HCT116 (cell line): ENCODE data around the gene TMEM119.

Experiments used
- EZH2 ChIP-seq: fragments of 200-600 bp; sonication (generic); IDR thresholded peaks from 2 replicates; pipeline ENCODE4 v1.6.1; 2017; ENCODE audit warnings: antibody characterized with exemption, mixed run types
- POLR2A ChIP-seq: IDR thresholded peaks from 2 replicates; pipeline ENCODE4 v1.7.0; 2011; ENCODE audit warnings: borderline replicate concordance; ENCODE audit not compliant: insufficient read depth, insufficient read length; ENCODE audit errors: extremely low read depth
- POLR2AphosphoS5 ChIP-seq: IDR thresholded peaks from 2 replicates; pipeline ENCODE4 v1.6.1; 2011; ENCODE audit warnings: mild to moderate bottlenecking, low read depth, low read length, moderate library complexity
- SIN3A ChIP-seq: IDR thresholded peaks from 2 replicates; pipeline ENCODE4 v1.6.1; 2012; ENCODE audit warnings: low read depth
- SP1 ChIP-seq: IDR thresholded peaks from 2 replicates; pipeline ENCODE4 v1.6.1; 2012; ENCODE audit warnings: low read depth
- YY1 ChIP-seq: IDR thresholded peaks from 2 replicates; pipeline ENCODE4 v1.6.1; 2011; ENCODE audit warnings: low read length, low read depth, moderate library complexity, mild to moderate bottlenecking; ENCODE audit not compliant: insufficient replicate concordance; ENCODE audit errors: extremely low read depth
- TF ChIP-seq, protein P1 (sequence below): IDR thresholded peaks from 2 replicates; pipeline ENCODE4 v1.6.1; 2011; ENCODE audit warnings: mild to moderate bottlenecking, low read length, moderate library complexity; ENCODE audit not compliant: insufficient replicate concordance; ENCODE audit errors: extremely low read depth
- TF ChIP-seq, protein P2 (sequence below), 3 experiments: fragments of 200-600 bp in 1 of 3; sonication (generic) in 1 of 3; IDR thresholded peaks in 2 of 3; conservative IDR thresholded peaks in 1 of 3; 2 replicates each; pipeline ENCODE4 v1.5.1; 2012 to 2017; ENCODE audit warnings: low read depth in 2 of 3, low read length in 2 of 3, antibody characterized with exemption in 1 of 3, borderline replicate concordance in 1 of 3, control low read depth in 1 of 3, mild to moderate bottlenecking in 1 of 3, mixed read lengths in 1 of 3, mixed run types in 1 of 3, moderate library complexity in 1 of 3; ENCODE audit not compliant: insufficient read depth in 1 of 3
- TF ChIP-seq, protein P3 (sequence below): IDR thresholded peaks from 2 replicates; pipeline ENCODE4 v1.6.1; 2012

DNA sequence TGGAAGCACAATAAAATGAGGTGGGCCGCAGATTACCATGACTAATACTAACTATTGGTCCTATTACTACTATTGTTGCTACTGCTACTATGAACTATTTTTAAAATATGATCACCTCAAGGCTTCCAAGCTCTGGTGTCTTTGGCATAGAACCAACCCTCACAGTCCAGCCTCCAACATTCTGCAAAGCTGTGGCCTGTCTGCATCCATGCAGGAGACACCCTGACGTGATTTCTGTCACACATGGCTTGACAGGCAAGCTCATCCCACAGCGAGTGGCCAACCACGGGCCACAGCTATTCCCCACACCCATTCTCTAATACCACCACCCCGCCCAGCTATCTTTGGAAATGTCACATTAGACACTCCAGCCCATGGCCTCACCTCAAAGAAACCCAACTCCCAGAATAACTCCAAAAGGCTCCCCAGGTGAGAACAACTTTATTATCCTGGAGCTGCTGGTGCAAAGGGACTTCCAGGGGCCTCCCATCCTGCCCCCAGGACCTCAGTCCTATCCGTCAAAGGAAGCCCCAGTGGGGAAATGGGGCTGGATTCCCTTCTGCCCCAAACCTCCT, 21.1 kb downstream of the TMEM119 start:
- TF ChIP-seq, protein P1, sequence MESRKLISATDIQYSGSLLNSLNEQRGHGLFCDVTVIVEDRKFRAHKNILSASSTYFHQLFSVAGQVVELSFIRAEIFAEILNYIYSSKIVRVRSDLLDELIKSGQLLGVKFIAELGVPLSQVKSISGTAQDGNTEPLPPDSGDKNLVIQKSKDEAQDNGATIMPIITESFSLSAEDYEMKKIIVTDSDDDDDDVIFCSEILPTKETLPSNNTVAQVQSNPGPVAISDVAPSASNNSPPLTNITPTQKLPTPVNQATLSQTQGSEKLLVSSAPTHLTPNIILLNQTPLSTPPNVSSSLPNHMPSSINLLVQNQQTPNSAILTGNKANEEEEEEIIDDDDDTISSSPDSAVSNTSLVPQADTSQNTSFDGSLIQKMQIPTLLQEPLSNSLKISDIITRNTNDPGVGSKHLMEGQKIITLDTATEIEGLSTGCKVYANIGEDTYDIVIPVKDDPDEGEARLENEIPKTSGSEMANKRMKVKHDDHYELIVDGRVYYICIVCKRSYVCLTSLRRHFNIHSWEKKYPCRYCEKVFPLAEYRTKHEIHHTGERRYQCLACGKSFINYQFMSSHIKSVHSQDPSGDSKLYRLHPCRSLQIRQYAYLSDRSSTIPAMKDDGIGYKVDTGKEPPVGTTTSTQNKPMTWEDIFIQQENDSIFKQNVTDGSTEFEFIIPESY = no peak
- TF ChIP-seq EZH2 (no peak), POLR2AphosphoS5 (no peak), POLR2A (no peak), SIN3A (no peak), YY1 (no peak), SP1 (no peak)
- TF ChIP-seq, protein P2, sequence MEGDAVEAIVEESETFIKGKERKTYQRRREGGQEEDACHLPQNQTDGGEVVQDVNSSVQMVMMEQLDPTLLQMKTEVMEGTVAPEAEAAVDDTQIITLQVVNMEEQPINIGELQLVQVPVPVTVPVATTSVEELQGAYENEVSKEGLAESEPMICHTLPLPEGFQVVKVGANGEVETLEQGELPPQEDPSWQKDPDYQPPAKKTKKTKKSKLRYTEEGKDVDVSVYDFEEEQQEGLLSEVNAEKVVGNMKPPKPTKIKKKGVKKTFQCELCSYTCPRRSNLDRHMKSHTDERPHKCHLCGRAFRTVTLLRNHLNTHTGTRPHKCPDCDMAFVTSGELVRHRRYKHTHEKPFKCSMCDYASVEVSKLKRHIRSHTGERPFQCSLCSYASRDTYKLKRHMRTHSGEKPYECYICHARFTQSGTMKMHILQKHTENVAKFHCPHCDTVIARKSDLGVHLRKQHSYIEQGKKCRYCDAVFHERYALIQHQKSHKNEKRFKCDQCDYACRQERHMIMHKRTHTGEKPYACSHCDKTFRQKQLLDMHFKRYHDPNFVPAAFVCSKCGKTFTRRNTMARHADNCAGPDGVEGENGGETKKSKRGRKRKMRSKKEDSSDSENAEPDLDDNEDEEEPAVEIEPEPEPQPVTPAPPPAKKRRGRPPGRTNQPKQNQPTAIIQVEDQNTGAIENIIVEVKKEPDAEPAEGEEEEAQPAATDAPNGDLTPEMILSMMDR (IDR thresholded peaks at IDR 0.05 in 2 of 3, conservative IDR thresholded peaks at IDR 0.05 in 1 of 3; ENCODE audit: borderline replicate concordance in 1 of 3, insufficient read depth in 1 of 3, low read depth in 2 of 3, low read length in 2 of 3) = no peak
- TF ChIP-seq, protein P3, sequence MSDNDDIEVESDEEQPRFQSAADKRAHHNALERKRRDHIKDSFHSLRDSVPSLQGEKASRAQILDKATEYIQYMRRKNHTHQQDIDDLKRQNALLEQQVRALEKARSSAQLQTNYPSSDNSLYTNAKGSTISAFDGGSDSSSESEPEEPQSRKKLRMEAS = no peak
